IPS-15b (cell line): ENCODE data around the gene PDE8A.

ENCODE experiments used
- H3K27me3 ChIP-seq: one replicate; pipeline ENCODE4 v1.6.1; 2013; ENCODE audit warnings: low read length; ENCODE audit not compliant: control insufficient read depth, insufficient read depth
- H3K36me3 ChIP-seq: one replicate; pipeline ENCODE4 v1.6.1; 2013; ENCODE audit warnings: low read length; ENCODE audit not compliant: control insufficient read depth, insufficient read depth
- H3K4me1 ChIP-seq: one replicate; pipeline ENCODE4 v1.6.1; 2013; ENCODE audit warnings: mild to moderate bottlenecking, low read length; ENCODE audit not compliant: control insufficient read depth, insufficient read depth
- H3K4me3 ChIP-seq: one replicate; pipeline ENCODE4 v1.5.1; 2013; ENCODE audit warnings: low read depth, low read length
- H3K9ac ChIP-seq: one replicate; pipeline ENCODE4 v1.6.1; 2013; ENCODE audit warnings: low read depth, mild to moderate bottlenecking, low read length
- H3K9me3 ChIP-seq: one replicate; pipeline ENCODE4 v1.6.1; 2013; ENCODE audit warnings: mild to moderate bottlenecking, low read length; ENCODE audit not compliant: control insufficient read depth, insufficient read depth

PDE8A gene

GRCh38 chr15:84967380-84967779 lies 14.3 kb upstream of the PDE8A start:
- Histone ChIP-seq H3K4me1 (no peaks in the 10 kb centered on the region), H3K9me3 (peaks cover 4% of the 10 kb centered on the region), H3K27me3 (no peaks in the 10 kb centered on the region), H3K4me3 (no peak overlapping the region), H3K9ac (no peak overlapping the region), H3K36me3 (no peaks in the 10 kb centered on the region)

DNA sequence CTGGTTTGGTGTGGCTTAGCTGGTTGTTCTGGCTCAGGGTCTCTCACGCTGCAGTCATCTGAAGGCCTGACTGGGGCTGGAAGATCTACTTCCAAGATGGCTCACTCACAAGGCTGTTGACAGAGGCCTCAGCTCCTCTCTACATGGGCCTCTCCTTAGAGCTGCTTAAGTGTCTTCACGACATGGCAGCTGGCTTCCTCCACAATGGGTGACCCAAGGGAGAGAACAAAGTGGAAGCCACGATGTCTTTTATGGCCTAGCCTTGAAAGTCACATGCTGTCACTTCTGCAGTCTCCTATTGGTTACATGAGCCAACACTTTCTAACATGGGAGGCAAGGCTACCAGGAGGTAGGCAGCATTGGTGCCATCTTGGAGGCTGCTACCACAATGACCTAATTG lies 13.4 kb upstream of the PDE8A start:
- peaks cover 4% of the 10 kb centered on the region for H3K9me3 ChIP-seq
- no peaks in the 10 kb centered on the region for H3K27me3 ChIP-seq
- no peak overlapping the region for H3K9ac ChIP-seq
- H3K4me3 ChIP-seq, result no peak overlapping the region
- no peaks in the 10 kb centered on the region for H3K36me3 ChIP-seq
- H3K4me1 ChIP-seq, result no peaks in the 10 kb centered on the region

- H3K27me3 ChIP-seq, result no peaks in the 10 kb centered on the region
- H3K36me3 ChIP-seq, result no peaks in the 10 kb centered on the region
- H3K4me3 ChIP-seq, result no peak overlapping the region
- no peaks in the 10 kb centered on the region for H3K4me1 ChIP-seq
- H3K9ac ChIP-seq, result no peak overlapping the region
- H3K9me3 ChIP-seq, result peaks cover 4% of the 10 kb centered on the region
Measured at GRCh38 chr15:84969257-84969656, 12.4 kb upstream of the PDE8A start.

- Histone ChIP-seq H3K4me3 (no peak overlapping the region), H3K4me1 (no peaks in the 10 kb centered on the region), H3K9ac (no peak overlapping the region), H3K27me3 (no peaks in the 10 kb centered on the region), H3K36me3 (no peaks in the 10 kb centered on the region), H3K9me3 (peaks cover 4% of the 10 kb centered on the region)
Measured at GRCh38 chr15:84970843-84971242, 10.8 kb upstream of the PDE8A start.

DNA sequence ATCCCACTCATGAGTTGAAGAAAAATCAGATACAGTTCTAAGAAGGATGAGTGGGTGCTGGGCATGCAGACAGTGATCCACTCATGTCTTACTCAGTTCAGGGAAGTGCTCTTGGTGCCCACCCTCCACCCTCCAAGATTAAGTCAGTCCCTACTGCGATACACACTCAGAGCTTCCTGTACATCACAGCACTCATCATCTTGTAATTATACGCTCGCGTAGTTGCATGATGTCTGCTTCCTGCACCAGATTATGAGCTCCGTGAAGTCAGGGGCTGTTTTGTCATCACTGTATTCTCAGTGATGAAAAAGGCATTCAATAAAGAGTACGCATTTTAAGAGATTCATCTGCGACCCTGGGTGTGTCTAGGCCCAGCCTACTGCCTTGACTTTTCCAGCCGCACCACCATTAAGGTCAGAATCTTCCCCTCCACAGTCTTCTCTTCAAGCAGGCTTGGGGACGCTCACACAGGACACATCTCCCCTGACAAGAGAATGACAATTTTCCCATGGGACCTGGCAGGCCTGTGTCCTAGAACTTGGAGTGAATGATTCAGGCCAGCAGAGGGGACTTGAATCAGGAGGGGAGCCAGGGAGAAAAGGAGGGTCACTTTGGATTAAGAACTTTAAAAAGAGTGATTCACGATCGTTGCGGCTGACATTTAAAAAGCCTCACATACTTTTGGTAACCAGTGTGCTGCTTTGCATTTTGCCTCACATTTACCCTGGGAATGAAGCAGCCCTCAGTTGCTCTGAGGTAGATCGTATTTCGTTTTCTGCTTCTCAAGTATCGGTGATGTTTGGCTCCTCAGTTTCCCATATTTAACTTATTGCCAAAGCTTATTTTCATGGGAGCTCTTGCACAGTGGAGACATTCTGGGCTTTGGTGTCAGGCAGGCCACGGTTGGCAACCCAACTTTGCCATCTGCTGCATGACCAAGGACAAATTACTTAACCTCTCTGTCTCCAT lies 7.9 kb upstream of the PDE8A start:
- Histone ChIP-seq H3K4me1 (no peaks in the 10 kb centered on the region), H3K9me3 (no peaks in the 10 kb centered on the region), H3K27me3 (peaks cover 17% of the 10 kb centered on the region), H3K36me3 (no peaks in the 10 kb centered on the region), H3K9ac (no peak overlapping the region), H3K4me3 (no peak overlapping the region)

- H3K9ac ChIP-seq, result no peak overlapping the region
- H3K4me1 ChIP-seq, result peaks cover 2% of the 10 kb centered on the region
- no peaks in the 10 kb centered on the region for H3K9me3 ChIP-seq
- H3K36me3 ChIP-seq, result no peaks in the 10 kb centered on the region
- peaks cover 28% of the 10 kb centered on the region for H3K27me3 ChIP-seq
- no peak overlapping the region for H3K4me3 ChIP-seq
Measured at GRCh38 chr15:84975871-84976351, 5.7 kb upstream of the PDE8A start.

DNA sequence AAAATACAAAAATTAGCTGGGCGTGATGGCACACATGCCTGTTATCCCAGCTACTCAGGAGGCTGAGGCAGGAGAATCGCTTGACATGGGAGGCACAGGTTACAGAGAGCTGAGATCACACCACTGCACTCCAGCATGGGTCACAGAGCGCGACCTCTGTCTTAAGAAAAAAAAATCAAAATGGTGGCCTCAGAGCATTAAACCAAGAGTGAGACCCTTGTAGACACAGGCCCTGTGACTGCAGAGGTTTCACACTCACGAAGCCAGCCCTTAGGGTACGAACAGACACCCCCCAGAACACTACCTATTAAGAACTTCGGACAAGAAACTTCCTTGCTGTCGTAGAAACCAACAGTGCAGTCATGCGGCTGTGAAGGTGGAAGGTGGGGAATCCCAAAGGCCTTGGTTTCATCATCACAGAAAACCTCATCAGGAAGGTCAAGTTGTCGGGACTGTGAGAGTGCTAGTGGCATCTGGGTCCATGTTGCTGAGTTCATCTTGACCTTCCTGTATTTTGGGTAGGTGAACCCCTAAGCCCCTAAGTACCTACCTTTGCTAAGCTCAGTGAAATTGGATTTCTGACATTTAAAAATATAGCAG lies 4.8 kb upstream of the PDE8A start:
- peaks cover 2% of the 10 kb centered on the region for H3K4me1 ChIP-seq
- no peaks in the 10 kb centered on the region for H3K36me3 ChIP-seq
- no peaks in the 10 kb centered on the region for H3K9me3 ChIP-seq
- no peak overlapping the region for H3K4me3 ChIP-seq
- no peak overlapping the region for H3K9ac ChIP-seq
- peaks cover 28% of the 10 kb centered on the region for H3K27me3 ChIP-seq

DNA sequence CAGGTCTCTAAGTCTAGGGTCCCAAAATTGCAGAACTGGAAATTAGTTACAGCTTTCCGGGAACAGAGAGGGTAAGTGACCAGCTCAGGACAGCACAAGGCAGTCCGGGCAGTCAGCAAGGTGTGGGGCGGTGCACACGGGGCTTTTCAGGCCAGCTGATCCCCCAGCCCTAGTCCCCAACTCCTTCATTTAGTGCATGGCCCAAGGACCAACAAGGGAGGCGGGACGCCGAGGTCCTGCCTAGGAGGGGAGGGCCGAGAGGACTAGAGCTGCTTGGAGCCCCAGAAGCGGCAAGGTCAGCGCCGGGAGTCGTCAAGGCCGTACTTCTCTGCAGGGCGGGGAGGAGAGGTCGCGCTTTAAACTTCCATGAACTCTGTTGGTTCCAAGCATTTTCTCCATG lies 2.0 kb upstream of the PDE8A start:
- no peaks in the 10 kb centered on the region for H3K36me3 ChIP-seq
- H3K9me3 ChIP-seq, result no peaks in the 10 kb centered on the region
- H3K27me3 ChIP-seq, result peaks cover 50% of the 10 kb centered on the region
- peak overlapping the region; percentile 80 for H3K4me3 ChIP-seq
- H3K9ac ChIP-seq, result no peak overlapping the region
- peaks cover 6% of the 10 kb centered on the region for H3K4me1 ChIP-seq

DNA sequence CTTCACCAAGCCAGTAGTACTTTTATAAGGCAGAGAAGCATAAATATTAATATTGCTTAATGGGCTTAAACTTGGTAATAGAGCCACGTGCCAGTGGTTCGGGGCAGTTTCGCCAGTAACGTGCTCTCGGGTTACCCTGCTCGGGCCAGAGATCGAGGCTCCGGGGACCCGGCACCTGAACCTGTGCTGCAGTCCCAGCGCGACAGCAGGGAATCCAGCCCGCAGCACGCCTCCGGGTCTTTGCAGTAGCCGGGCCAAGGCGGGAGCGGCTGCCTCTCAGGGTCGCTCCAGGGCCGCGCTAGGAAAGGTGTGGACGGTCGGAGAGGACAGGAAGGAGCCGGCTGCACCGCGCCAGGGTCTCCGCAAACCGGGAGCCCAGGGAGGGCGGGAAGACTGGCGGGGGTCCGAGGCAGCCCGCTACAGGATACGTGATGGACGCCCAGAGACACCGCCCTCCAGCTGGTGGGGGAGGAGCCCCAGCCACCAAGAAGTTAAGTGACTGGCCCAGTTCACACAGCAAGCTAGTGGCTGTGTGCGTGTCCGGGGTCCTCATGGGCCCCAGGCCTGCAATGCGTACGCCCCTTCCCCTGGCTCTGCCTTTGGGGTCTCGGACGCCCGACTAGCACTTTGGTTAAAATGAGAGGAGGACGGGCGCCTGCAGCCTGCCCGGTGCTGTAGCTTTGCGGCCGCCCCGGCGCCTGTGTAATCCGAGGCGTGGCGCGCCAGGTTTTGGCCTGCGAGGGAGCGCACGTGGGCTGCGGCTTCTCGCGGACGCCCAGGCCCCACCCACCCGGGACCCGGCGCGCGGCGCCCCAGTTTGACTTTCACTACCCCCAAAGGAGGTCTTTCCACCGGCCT lies 1.2 kb upstream of the PDE8A start:
- peaks cover 6% of the 10 kb centered on the region for H3K4me1 ChIP-seq
- peak overlapping the region; percentile 73 for H3K9ac ChIP-seq
- no peaks in the 10 kb centered on the region for H3K9me3 ChIP-seq
- H3K27me3 ChIP-seq, result peaks cover 50% of the 10 kb centered on the region
- H3K36me3 ChIP-seq, result no peaks in the 10 kb centered on the region
- H3K4me3 ChIP-seq, result peak overlapping the region; percentile 80

GRCh38 chr15:84981054-84981710 lies 474 bp upstream of the PDE8A start:
- Histone ChIP-seq H3K4me1 (peaks cover 6% of the 10 kb centered on the region), H3K4me3 (peak overlapping the region; percentile 80), H3K27me3 (peaks cover 50% of the 10 kb centered on the region), H3K36me3 (no peaks in the 10 kb centered on the region), H3K9ac (no peak overlapping the region), H3K9me3 (no peaks in the 10 kb centered on the region)

GRCh38 chr15:84982301-84982920 lies 755 bp downstream of the PDE8A start:
- Histone ChIP-seq H3K36me3 (no peaks in the 10 kb centered on the region), H3K4me1 (peaks cover 6% of the 10 kb centered on the region), H3K27me3 (peaks cover 45% of the 10 kb centered on the region), H3K9ac (no peak overlapping the region), H3K9me3 (no peaks in the 10 kb centered on the region), H3K4me3 (peak overlapping the region; percentile 80)
